ENCODE results near the gene CARS1.

Gene CARS1

GRCh38 chr11:3058753-3059664, 1.8 kb upstream of the CARS1 start:
- no peak for DNase-seq

GRCh38 chr11:3056296-3057068, 741 bp downstream of the CARS1 start:
- peak; percentile 13 for DNase-seq

- DNase-seq, result no peak
Measured at GRCh38 chr11:3055891-3056290, 1.3 kb downstream of the CARS1 start.

GRCh38 chr11:3052567-3052966, 4.7 kb downstream of the CARS1 start:
- DNase-seq, result no peak

GRCh38 chr11:3052109-3052479, 5.1 kb downstream of the CARS1 start:
- no peak for DNase-seq

- DNase-seq, result no peak
Measured at GRCh38 chr11:3051196-3052108, 5.8 kb downstream of the CARS1 start.

- DNase-seq, result no peak
Measured at GRCh38 chr11:3050386-3051195, 6.6 kb downstream of the CARS1 start.

- peak; percentile 38 for DNase-seq
Measured at GRCh38 chr11:3049430-3050243, 7.6 kb downstream of the CARS1 start.

- DNase-seq, result no peak
Measured at GRCh38 chr11:3047637-3048036, 9.6 kb downstream of the CARS1 start.

GRCh38 chr11:3046641-3047040, 10.6 kb downstream of the CARS1 start:
- no peak for DNase-seq

GRCh38 chr11:3046190-3046589, 11.0 kb downstream of the CARS1 start:
- DNase-seq, result no peak

GRCh38 chr11:3044915-3045314, 12.3 kb downstream of the CARS1 start:
- DNase-seq, result no peak

GRCh38 chr11:3044004-3044403, 13.2 kb downstream of the CARS1 start:
- DNase-seq, result no peak

GRCh38 chr11:3043315-3043871, 13.8 kb downstream of the CARS1 start:
- no peak for DNase-seq

GRCh38 chr11:3042496-3043314, 14.5 kb downstream of the CARS1 start:
- DNase-seq, result no peak

- DNase-seq, result no peak
Measured at GRCh38 chr11:3041699-3042441, 15.4 kb downstream of the CARS1 start.

- DNase-seq, result no peak
Measured at GRCh38 chr11:3040881-3041280, 16.3 kb downstream of the CARS1 start.

- no peak for DNase-seq
Measured at GRCh38 chr11:3037945-3038271, 19.3 kb downstream of the CARS1 start.

Data from activated T-cell treated with anti-CD3 and anti-CD28 coated beads for 4 hours (primary cell).